PC-9 (cell line): ENCODE measurements around the gene ZSCAN5B. TPM values are rescaled to one million over a fixed set of nuclear protein-coding genes. Genes with fewer than 3 reads are reported as not detected.

Experiments used
- BruUV-seq: library from RNA; stranded (reverse); fragments of 400-500 nt; replicated peaks from 2 replicates; lab custom pipeline; 2021; lab: Mats Ljungman, UMichigan
- CTCF ChIA-PET: fragments of 300-600 bp; sonication (Branson Sonifier 250); formaldehyde crosslinking; loops from one replicate; lab custom pipeline; 2022; ENCODE audit warnings: antibody characterized with exemption; lab: Charles Lee
- POLR2A ChIA-PET: fragments of 300-600 bp; sonication (Branson Sonifier 250); formaldehyde crosslinking; loops from one replicate; lab custom pipeline; 2022; ENCODE audit warnings: antibody characterized with exemption; ENCODE audit not compliant: unreplicated experiment; lab: Charles Lee
- DNase-seq, 2 experiments: peaks; one replicate each; pipeline versions ENCODE4 v3.0.0 to v3.0.0-alpha.2; 2015 to 2022; ENCODE audit warnings: mixed read lengths in 1 of 2
- H2AFZ ChIP-seq: fragments of 200-600 bp; sonication (generic); 2 replicates; pipeline ENCODE4 v1.8.1; 2017; ENCODE audit warnings: antibody characterized with exemption
- H3F3A ChIP-seq: fragments of 200-600 bp; sonication (generic); 2 replicates; pipeline ENCODE4 v1.8.1; 2017; ENCODE audit warnings: antibody characterized with exemption, mild to moderate bottlenecking, low read depth; ENCODE audit not compliant: insufficient read depth
- H3K27ac ChIP-seq: fragments of 200-600 bp; sonication (generic); 2 replicates; pipeline ENCODE4 v1.6.1; 2016; ENCODE audit warnings: mixed run types
- H3K27me3 ChIP-seq: fragments of 200-600 bp; sonication (generic); 2 replicates; pipeline ENCODE4 v1.6.1; 2016; ENCODE audit warnings: low read depth, mixed run types; ENCODE audit not compliant: insufficient read depth
- H3K36me3 ChIP-seq: fragments of 200-600 bp; sonication (generic); 2 replicates; pipeline ENCODE4 v1.6.1; 2016; ENCODE audit warnings: low read depth, mixed run types
- H3K4me1 ChIP-seq: fragments of 200-600 bp; sonication (generic); replicated peaks from 2 replicates; pipeline ENCODE4 v1.6.1; 2016; ENCODE audit warnings: mixed run types; ENCODE audit not compliant: insufficient read depth
- H3K4me2 ChIP-seq: fragments of 200-600 bp; sonication (generic); 2 replicates; pipeline ENCODE4 v1.6.1; 2017; ENCODE audit warnings: mixed run types
- H3K4me3 ChIP-seq: fragments of 200-600 bp; sonication (generic); 2 replicates; pipeline ENCODE4 v1.6.1; 2016; ENCODE audit warnings: mixed run types
- H3K79me2 ChIP-seq: fragments of 200-600 bp; sonication (generic); 2 replicates; pipeline ENCODE4 v1.6.1; 2017; ENCODE audit warnings: low read depth, mixed run types
- H3K9me2 ChIP-seq: fragments of 200-600 bp; sonication (generic); 2 replicates; pipeline ENCODE4 v1.8.1; 2017; ENCODE audit warnings: mild to moderate bottlenecking; ENCODE audit not compliant: insufficient read depth
- H3K9me3 ChIP-seq: fragments of 200-600 bp; sonication (generic); 2 replicates; pipeline ENCODE4 v1.8.1; 2016; ENCODE audit warnings: low read depth; ENCODE audit not compliant: insufficient read depth
- H4K20me1 ChIP-seq: fragments of 200-600 bp; sonication (generic); 2 replicates; pipeline ENCODE4 v1.8.1; 2017; ENCODE audit not compliant: insufficient read depth
- EZH2 ChIP-seq: fragments of 200-600 bp; sonication (generic); IDR thresholded peaks from 2 replicates; pipeline ENCODE4 v1.8.0; 2017; ENCODE audit warnings: antibody characterized with exemption, low read depth
- intact Hi-C: fragments of 100-400 bp; cut with micrococcal nuclease; formaldehyde crosslinking; loops from one replicate; pipeline ENCODE4 v1.10.0; 2022; ENCODE audit not compliant: unreplicated experiment
- total RNA-seq: library from RNA; stranded (reverse); gene quantifications from 2 replicates; pipeline ENCODE4 v1.2.3, GENCODE V29; 2021
- TF ChIP-seq, protein P1 (sequence below): fragments of 200-600 bp; sonication (generic); conservative IDR thresholded peaks from 2 replicates; pipeline ENCODE4 v1.6.1; 2017; ENCODE audit warnings: mixed run types, antibody characterized with exemption, mild to moderate bottlenecking, moderate library complexity

ZSCAN5B gene
- total RNA-seq, 1 experiment from 2014 or later, result not detected

DNA sequence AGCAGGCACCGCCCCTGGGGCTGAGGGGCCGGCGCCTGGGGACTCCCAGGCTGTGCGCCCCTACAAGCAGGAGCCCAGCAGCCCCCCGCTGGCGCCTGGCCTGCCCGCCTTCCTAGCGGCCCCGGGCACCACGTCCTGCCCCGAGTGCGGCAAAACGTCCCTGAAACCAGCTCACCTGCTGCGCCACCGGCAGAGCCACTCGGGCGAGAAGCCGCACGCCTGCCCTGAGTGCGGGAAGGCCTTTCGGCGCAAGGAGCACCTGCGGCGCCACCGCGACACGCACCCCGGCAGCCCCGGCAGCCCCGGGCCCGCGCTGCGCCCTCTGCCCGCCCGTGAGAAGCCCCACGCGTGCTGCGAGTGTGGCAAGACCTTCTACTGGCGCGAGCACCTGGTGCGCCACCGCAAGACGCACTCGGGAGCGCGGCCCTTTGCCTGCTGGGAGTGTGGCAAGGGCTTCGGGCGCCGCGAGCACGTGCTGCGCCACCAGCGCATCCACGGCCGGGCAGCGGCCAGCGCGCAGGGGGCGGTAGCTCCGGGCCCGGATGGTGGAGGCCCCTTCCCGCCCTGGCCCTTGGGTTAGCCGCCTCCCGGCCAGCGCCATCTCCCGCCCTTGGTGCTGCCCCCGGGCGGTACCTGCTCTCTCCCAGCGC, 37.8 kb downstream of the ZSCAN5B start:
- Histone ChIP-seq H3K4me2 (no peak overlapping the region), H2AFZ (no peak overlapping the region)

DNA sequence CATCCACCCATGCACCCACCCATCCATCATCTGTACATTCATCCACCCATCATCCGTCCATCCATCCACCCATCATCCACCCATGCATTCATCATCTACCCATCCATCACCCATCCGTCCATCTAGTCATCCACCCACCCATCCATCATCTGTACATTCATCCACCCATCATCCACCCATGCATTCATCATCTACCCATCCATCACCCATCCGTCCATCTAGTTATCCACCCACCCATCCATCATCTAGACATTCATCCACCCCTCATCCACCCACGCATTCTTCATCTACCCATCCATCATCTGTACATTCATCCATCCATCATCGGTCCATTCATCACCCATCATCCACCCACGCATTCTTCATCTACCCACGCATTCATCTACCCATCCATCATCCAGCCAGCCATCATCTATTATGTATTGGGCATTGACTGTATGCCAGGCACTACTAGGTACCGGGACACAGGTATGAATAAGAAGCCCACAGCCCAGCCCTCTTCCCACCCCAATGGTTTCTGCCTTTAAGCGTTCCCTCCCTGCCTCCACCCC, 38.5 kb downstream of the ZSCAN5B start:
- BruUV-seq, result no TSS peak
- intact Hi-C loops, result no loop called here

More for the DNA sequence above, 37.8 kb downstream of the ZSCAN5B start:
- no peak overlapping the region for H3K4me3 ChIP-seq
- no peaks in the 10 kb centered on the region for H3K79me2 ChIP-seq
- POLR2A ChIA-PET, result no interaction called here
- H4K20me1 ChIP-seq, result peaks cover 9% of the 10 kb centered on the region; the same call in 1 of the 2 replicates
- H3K9me3 ChIP-seq, result no peaks in the 10 kb centered on the region
- H3K4me1 ChIP-seq, result no peaks in the 10 kb centered on the region
- CTCF ChIA-PET, result no interaction called here
- H3K36me3 ChIP-seq, result peaks cover 10% of the 10 kb centered on the region; the same call in 1 of the 2 replicates
- TF ChIP-seq EZH2, result no peak
- TF ChIP-seq, protein P1, sequence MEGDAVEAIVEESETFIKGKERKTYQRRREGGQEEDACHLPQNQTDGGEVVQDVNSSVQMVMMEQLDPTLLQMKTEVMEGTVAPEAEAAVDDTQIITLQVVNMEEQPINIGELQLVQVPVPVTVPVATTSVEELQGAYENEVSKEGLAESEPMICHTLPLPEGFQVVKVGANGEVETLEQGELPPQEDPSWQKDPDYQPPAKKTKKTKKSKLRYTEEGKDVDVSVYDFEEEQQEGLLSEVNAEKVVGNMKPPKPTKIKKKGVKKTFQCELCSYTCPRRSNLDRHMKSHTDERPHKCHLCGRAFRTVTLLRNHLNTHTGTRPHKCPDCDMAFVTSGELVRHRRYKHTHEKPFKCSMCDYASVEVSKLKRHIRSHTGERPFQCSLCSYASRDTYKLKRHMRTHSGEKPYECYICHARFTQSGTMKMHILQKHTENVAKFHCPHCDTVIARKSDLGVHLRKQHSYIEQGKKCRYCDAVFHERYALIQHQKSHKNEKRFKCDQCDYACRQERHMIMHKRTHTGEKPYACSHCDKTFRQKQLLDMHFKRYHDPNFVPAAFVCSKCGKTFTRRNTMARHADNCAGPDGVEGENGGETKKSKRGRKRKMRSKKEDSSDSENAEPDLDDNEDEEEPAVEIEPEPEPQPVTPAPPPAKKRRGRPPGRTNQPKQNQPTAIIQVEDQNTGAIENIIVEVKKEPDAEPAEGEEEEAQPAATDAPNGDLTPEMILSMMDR, result no peak
- intact Hi-C loops, result no loop called here
- H3F3A ChIP-seq, result no peaks in the 10 kb centered on the region
- H3K9me2 ChIP-seq, result no peaks in the 10 kb centered on the region
- DNase-seq, result no peak
- BruUV-seq, result no TSS peak
- H3K27me3 ChIP-seq, result no peaks in the 10 kb centered on the region
- no peak overlapping the region for H3K27ac ChIP-seq

DNA sequence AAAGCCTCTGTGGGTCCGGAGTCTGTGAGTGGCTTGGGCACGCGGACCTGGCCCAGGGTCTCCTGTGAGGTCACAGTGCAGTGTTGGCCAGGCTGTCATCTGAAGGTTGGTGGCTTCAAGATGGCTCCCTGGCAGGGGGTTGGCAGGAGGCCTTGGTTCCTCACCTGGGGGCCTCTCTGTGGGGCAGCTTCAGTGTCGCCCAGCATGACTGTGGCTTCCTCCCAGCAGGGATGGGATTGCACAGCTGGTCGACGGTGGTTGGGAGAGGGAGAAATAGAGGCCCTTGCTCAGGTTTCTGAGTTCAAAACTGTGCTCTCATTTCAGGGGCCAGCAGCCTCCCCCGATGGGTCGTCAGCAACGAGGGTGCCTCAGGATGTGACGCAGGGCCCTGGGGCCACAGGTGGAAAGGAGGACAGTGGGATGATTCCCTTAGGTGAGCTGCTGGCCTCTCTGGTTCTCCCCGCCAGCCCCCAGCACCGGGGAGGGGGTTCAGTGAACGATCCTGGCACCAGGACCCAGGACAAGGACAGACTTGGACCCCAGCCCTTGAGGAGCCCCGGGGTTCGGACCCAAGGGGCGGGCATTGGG, 39.3 kb downstream of the ZSCAN5B start:
- Histone ChIP-seq H3K9me3 (no peaks in the 10 kb centered on the region), H3K4me2 (no peak overlapping the region), H3K79me2 (no peaks in the 10 kb centered on the region), H2AFZ (no peak overlapping the region), H3K27ac (no peak overlapping the region), H3K27me3 (no peaks in the 10 kb centered on the region), H3K36me3 (peaks cover 12% of the 10 kb centered on the region; the same call in 1 of the 2 replicates), H4K20me1 (peaks cover 14% of the 10 kb centered on the region), H3F3A (no peaks in the 10 kb centered on the region), H3K4me3 (no peak overlapping the region), H3K4me1 (no peaks in the 10 kb centered on the region), H3K9me2 (no peaks in the 10 kb centered on the region)
- ChIA-PET POLR2A (no interaction called here), CTCF (no interaction called here)
- intact Hi-C loops, result no loop called here
- TF ChIP-seq, protein P1, result no peak
- TF ChIP-seq EZH2, result no peak
- no peak for DNase-seq
- no TSS peak for BruUV-seq

More for the DNA sequence above, 38.5 kb downstream of the ZSCAN5B start:
- Histone ChIP-seq H3K9me2 (no peaks in the 10 kb centered on the region), H3K27ac (no peak overlapping the region), H3K9me3 (no peaks in the 10 kb centered on the region), H3F3A (no peaks in the 10 kb centered on the region), H3K79me2 (no peaks in the 10 kb centered on the region), H3K4me3 (no peak overlapping the region), H2AFZ (no peak overlapping the region), H3K27me3 (no peaks in the 10 kb centered on the region), H3K4me2 (no peak overlapping the region), H3K4me1 (no peaks in the 10 kb centered on the region), H4K20me1 (peaks cover 12% of the 10 kb centered on the region; the same call in 1 of the 2 replicates), H3K36me3 (peaks cover 12% of the 10 kb centered on the region; the same call in 1 of the 2 replicates)
- ChIA-PET CTCF (no interaction called here), POLR2A (no interaction called here)
- no peak for DNase-seq
- TF ChIP-seq EZH2, result no peak
- TF ChIP-seq, protein P1, result no peak
